Stimulated activated CD8-positive, alpha-beta memory T cell treated with anti-CD3 and anti-CD28 coated beads, Interleukin-4, amount 100 ng/mL, for 24 hours (primary cell): Measurements from ENCODE around the gene SPARC.

Experiments used
- DNase-seq: peaks from one replicate; pipeline ENCODE4 v3.0.0-alpha.2; 2020; ENCODE audit warnings: low read depth

The SPARC gene

DNA sequence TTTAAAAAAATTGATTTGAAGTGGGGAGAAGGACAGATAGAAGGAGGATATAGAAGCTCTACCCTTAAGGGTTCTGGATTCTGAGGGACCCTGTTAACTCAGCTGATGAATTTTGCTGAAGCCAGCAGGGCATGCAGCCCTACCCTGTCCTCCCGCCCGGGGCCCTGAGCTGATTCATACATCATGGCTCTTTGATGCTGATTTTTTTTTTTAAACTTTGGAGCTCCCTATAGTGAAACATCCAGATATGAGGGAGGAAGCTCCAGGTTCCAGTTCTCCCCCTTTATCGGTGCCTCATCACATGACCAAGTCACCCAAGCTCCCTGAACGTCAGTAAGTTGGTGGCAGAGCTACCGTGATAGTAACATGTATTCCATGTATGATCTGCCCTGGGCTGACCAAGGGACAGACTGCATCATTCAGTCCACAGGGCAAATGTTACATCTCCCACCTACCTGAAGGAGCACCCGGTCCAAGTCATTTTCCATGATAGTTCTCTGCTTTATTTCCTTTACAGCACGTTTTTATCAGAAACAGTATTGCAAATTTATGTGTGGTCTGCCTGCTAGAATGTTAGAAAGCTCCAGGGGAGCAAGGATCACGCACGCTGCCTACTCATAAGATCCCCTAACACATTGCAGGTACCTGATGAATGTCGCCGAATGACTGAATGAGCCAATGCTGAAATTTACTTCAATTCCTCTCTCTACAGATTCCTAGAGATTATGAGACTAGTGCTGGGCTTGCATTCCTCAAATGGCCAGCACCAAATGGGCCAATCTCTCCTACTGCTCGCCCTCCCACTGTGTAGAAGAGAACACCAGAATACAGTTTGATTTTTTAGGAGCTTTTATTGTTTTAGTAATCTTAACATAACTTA is 25.9 kb downstream of the SPARC start:
- no peak for DNase-seq

DNA sequence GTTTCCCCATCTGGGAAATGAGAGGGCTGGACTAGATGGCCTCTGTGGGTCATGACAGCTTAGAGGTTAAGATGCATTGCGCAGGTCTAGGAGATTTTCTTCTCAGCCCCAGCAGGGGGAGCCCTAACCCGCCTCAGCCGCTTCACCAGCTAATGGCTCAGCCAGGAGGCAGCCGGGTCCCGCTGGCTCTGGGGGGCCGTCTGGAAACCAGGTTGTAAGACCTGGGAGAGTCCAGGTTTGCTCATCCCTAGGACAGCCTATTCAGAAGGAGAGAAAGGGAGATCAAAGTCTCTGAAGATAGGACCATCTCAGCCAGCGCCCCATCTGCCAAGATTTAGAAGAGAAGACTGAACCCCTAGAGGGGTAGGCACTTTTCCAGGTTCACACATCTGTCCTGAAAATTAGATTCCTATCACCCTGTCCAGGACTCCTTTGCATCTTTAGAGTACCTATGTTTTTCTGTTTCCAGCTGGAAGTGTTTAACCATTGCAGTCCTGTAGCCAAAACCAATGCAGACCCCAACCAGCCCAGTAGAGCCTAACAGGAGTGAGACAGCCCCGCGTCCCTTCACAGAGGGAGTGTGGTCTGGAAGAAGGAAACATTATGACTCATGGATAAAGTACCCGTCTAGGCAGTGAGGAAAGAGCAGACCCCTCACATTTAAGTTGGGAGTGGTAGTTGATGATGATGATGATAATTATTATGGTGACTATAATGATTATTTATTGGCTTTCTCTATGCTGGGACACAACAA is 27.5 kb downstream of the SPARC start:
- peak; percentile 68 for DNase-seq

DNA sequence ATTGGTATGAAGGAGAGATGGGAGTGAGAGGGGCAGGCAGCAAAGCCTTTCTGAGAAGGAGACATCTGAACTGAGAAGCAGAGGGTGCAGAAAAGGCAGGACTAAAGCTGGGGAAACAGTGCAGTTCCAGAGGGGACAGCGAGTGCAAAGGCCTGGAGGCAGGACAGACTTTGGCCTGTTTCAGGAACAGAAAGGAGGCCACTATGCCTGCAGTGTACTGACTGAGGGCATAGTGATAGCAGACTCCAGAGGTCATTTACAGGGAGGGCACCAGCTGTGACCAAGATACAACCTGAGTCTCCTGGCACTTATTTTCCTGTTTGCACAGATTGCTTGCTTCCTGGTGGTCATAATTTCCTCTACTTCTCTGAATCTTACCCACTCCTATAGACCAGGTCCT is 29.6 kb downstream of the SPARC start:
- DNase-seq, result no peak

DNA sequence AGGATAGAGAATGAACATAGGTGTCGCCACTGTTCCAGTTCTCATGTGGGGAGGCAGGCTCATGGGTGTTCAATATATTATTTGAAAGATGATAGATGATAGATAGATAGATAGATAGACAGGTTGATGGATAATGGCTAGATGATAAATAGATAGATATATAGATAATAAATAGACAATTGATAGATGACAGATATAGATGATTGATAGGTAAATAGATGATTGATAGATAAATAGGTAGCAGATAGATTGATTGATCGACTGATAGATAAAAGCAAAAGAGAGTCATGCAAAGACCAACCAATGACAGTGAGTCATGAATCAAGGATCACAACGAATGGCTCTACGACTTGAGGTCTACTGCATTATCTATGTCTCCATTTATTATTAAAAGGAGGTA is 30.4 kb downstream of the SPARC start:
- DNase-seq, result no peak

DNA sequence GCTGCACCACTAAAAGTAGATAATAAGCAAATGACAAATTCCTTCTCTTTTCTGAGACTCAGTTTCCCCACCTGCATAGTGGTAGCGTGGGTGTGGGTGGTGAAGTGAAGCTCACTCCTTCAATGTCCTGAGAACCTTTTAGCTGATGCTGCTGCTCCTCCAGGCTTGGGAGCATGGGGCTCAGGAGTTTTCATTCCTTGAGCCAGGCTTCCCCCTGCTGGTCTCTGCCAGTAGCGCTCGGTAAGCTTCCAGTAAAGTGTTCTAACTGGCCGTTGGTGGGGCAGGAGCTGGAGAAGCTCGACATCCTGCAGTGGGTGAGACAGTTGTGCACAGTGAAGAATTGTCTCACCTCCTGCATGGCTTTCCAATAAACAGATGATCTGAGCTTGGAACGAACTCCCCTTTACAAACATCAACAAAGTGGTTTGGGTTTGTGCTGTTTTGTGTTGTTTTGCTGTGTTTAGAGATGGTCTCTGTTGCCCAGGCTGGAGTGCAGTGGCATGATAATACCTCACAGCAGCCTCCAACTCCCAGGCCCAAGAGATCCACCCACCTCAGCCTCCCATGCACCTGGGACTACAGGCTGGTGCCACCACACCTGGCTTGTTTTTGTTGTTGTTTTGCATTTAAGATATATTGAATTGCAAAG is 34.6 kb downstream of the SPARC start:
- DNase-seq, result peak; percentile 31

DNA sequence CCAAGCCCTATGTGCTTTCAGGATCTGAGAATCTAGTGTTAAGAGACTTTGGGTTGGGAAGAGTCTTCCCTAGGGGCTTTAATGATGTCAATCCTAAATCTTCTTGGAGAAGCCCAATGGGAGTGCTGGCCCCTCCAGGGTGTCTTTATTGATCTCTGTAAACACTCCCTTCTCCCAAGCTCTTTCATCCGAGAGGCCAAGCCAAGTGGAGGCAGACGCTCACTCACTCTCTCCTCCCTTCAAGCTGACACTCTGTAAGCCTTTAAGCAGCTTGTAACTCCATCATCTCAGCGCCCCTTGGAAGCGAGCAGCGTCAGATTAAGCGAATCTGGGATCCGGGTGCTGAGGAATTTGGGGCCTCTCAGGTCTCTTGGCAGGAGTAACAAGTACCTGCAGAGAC is 37.7 kb downstream of the SPARC start:
- DNase-seq, result no peak

DNA sequence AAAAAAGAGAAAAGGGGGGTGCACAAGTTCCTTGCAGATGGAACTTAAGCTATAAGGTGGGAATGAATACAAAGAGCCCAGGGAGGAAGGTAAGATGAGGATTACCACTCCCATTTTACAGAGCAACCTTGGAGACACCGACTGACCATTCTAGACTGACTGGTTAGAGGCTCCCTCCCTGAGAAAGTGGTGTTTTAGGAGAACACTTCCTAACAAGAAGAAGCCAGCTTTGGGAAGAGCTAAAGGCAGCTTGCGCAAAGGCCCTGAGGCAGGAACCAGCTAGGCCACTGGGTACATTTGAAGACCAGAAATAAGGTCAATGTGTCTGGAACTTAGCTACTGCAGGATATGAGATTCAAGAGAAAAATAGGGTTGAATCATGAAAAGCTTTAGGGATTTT is 38.6 kb downstream of the SPARC start:
- DNase-seq, result no peak

DNA sequence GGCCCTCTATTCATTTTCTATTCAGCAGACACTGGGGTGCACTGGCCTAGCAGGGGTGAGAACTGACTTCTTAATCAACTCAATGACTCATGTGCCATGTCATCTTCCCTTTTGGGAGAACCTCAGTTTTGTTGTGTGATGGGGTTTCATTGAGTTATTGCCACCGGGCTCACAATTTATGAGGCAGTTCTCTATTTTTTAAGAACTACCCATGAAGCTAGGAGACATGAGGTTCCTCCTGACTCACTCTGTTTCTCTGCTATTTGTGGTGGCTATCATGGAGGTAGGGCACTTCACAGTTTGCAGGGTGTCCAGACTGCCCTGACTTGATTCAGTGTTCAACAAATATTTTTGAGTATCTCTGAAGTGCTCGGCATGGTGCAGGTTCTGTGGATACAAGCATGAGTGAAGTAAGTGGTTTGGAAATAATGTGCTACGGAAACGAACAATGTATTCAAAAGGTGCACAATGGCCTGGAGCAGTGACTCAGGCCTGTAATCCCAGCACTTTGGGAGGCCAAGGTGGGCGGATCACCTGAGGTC is 39.3 kb downstream of the SPARC start:
- DNase-seq, result no peak

DNA sequence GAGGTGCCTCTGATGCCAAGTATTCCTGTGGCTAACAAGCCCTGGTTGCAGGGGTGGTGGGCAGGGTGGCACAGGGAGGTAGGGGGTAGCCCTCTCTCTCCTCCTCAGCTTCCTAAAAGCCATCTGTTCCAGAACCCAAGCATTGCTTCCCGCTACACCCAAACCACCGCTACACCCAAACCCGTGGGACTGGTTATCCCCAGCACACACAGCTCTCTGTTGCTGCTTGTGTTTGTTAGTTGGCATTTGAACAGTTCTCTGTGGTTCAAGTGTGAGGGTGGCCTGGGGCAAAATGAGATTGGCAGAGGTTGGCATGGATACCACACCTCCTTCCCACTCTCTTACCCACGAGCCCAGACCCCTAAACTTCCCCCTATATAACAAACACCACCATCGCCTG is 40.4 kb downstream of the SPARC start:
- DNase-seq, result no peak

DNA sequence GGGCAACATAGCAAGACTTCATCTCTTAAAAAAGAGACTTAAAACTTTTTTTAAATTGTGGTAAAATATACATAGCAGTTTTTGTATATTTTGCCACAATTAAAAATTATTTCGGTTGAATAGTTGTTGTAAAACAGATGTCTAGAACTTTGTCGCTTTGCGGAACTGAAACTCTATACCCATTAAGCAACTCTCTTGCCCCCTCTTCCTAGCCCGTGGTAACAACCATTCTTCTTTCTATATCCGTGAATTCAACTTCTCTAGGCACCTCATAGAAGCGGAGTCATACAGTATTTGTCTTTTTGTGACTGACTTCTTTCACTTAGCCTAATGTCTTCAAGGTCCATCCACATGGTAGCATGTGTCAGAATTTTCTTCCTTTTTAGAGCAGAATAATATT is 43.3 kb downstream of the SPARC start:
- no peak for DNase-seq

DNA sequence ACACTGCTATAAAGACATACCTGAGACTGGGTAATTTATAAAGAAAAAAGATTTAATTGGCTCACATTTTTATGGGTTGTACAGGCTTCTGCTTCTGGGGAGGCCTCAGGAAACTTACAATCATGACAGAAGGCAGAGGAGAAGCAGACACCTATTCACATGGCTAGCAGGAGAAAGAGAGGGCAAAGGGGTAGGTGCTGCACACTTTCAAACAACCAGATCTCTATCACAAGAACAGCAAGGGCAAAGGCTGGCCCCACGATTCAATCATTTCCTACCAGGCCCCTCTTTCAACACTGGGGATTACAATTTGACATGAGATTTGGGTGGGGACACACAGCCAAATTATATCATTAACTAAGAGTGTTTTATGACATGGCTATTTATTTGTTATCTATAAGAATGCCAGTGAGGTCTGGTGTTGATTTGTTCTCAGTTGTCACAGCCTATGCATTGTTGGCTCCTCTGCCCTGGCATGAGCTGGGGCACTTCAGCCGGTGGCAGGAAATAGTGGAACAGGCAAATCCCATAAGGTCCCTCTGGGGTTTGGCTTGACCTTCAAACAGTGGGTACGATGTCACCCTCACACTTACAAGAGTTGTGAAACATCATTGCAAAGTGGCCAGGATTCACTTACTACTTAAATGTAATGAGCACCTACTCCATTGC is 44.1 kb downstream of the SPARC start:
- no peak for DNase-seq

DNA sequence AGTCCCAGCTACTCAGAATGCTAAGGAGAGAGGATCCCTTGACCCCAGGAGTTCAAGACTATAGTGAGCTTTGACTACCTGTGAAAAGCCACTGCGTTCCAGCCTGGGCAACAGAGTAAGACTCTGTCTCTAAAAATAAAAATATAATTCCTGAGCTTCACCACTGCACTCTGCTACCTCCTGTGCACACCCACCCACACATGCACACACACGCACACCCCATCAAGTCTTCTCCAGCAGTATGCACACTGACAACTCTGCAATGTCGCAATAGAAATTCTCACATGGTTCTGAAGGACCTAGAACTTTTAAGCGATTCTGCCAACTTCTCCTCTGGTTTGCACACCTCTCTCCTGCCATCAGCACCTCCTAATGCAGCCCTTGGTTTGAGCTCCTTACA is 48.1 kb downstream of the SPARC start:
- no peak for DNase-seq

DNA sequence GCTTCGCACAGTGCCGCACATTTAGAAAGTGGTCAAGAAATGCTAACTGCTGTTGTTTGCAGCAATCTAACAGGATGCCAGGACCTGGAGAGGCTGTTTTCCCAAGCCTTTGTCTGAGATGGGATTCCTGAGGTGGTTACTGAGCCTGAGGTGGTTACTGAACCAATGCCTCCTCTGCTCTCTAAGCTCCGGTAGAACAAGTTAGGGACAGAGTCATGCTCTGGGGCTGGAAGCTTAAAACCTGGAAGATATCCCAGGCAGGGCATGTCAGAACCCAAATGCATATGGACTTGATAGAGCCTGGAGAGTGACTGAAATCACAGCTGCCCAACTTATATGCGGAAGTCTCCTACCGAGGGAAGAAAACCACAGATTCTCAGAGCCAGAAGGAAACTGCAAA is 49.0 kb downstream of the SPARC start:
- no peak for DNase-seq

DNA sequence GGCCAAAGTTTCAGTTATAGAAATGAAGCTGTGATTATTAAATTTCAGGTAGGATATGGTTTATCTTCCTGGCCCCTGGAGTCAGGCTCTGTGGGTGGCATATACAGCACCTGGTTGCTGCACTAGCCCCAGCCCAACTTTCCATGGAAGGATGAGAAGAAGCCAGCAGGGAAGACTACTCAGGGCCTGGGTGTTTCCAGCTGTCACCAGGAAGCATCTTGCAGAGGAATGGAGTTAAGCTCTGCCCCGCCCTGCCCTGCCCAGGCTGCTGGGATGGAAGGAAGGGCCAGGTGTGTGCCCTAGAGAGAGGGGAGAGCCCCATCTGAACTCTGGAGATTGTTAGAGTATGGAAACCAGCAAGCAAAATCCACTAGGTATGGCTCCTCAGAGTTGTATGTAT is 52.8 kb downstream of the SPARC start:
- no peak for DNase-seq

DNA sequence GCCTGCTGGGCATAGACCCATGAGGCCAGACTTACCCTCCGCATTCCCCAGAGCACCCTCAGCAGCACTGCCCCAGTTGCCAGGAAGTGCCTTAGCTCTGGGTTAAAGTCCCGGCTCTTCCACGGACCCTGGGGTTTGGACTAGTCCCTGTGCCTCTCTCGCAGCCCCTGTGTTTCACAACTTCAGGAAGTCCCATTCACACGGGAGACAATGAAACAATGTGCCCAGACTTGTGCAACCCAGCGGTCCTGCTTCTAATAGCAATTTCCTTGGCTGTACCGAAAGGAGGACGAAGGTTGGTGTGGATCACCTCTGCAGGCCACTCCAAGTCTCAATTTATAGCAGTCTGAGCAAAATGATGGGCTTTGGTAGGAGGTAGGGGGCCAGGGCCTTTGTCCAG is 53.8 kb downstream of the SPARC start:
- DNase-seq, result no peak

DNA sequence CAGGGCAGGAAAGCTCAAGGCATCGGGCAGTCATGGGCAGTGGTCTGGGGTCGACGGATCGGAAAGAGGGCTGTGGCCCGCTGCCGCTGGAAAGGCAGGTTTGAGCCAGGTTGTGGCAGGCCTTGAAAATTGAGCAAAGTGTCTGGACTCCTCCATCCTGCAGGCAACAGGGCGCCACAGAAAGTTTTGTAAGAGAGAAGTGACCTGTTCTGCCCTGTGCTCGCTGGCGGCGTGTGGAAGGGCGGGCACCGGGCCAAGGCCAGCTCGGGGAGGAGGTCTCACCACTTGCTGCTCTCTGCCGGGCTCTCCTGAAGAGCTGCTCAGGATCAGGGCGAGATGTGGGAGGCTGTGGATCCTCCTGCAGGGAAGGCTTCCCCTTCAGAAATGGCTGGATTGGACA is 54.2 kb downstream of the SPARC start:
- no peak for DNase-seq

DNA sequence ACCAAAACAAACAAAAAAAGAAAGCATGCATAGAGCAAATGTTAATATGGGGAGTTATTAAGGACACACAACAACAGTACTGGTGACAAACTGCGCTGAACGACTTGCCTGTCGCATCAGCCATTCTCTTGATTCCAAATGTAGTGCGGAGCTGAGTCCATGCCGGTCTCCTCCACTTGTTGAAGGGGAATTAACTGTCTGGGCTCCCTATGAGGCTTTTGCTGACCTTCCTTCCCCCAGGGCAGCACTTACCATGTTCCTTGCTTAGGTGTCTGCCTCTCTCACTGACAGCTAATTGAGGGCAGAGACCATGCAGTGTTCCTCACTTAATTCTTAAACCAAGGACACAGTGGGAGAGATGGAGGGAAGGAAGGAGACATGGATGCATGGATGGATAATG is 54.8 kb downstream of the SPARC start:
- no peak for DNase-seq

DNA sequence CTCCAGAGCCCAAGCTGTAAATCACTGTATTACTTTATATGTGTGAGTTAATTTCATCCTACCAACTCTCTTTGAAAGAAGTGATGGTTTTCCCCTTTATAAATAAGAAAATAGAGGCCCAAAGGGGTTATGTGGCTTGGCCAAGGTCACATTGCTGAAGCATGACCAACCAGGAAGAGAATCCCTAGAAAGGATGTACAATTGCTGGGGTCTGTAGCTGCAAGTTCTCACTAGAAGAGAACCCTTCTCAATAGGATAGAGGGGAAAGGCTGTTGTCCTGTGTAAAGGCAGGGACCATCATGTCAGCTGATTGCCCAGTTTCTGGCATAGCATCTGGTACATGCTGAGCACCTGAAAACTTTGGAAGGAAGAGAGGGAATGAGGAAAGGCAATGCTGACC is 56.6 kb downstream of the SPARC start:
- DNase-seq, result no peak

DNA sequence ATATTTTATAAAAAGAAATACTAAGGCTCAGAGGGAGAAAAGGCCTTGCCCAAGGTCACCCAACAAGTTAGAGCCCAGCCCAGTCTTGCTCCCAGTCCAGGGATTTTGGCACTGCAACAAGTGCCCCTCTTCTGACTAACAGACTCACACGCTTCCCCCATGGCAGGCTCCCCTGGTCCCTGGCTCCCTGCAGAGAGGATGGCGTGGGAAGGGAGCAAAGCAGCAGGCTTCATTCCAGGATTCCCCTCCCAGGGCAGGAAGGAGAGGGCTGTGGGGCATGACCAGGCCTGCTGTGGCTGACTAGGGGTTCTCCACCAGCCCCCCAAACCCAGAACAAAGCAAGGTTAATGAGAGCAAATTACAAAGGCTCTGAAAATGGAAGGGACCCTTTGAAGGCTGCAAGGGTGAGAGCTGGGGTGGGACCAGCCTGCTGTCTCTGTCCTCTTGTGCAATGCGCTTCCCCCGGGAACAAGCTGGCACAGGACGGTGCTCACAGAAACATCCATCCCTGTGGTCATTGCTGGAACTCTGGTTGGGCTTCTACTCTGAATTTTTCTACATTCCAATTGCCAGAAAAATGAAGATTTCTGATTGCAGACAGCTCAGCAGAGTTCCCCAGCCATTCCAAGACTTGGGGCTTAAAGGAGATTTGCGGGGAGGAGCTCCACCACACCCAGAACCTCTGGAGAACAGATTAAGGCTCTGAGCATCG is 58.4 kb downstream of the SPARC start:
- no peak for DNase-seq

DNA sequence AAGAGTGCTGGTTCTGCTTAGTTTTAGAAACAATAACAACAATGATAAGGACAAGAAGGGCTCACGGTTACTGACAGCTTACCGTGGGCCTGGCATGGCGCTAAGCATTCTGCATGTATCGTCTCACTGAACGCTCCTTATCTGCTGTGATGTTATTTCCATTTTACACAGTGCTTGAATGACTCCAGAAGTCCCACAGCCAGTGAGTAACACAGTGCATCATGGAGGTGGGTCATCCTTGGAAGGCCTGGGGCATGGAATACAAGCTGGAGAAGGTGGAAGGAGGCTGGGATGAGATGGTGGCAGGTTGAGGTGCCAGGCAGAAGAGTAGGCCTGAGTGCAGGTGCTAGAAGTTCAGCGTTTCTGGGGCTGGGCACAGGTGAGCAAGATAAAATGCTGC is 59.1 kb downstream of the SPARC start:
- no peak for DNase-seq

DNA sequence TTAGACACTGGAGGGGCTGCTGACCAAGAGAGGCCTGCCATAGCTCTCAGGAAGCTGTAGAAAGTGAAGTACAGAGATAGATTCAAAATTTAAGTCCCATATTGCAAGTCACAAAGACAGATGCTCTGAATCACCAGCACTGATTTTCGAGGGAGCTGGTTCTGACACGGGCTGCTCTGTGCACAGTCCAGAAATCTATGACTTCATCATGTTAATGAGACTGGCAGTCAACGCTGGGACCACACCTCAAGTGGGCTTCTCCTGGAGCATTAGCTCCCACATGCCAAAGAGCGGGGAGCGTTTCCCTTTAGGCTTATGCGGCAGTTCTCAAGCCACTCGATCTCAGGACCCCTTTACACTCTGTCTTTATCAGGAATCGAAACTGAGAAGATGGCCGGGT is 61.4 kb downstream of the SPARC start:
- DNase-seq, result no peak

DNA sequence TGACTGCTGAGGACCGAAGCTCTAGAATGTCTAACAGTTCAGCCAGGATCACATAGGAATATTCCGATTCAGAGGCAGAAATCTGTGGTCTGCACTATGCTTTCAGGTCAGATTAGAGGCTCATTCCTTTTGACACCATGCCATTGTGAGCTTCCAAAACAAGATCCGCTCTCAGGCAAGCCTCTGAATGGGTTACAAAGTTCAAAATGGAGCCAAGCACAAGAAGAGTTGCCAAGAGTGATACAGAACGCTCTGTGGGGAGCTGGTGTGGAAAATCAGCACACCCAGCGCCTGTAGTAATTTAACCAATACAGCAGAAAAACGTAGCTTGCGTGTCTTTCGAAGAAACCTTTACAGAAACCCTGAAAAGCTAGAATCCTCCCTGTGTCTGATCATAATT is 62.2 kb downstream of the SPARC start:
- DNase-seq, result no peak
